Neural cell (in vitro differentiated cells): Measurements from ENCODE around the gene PPIL4.

Source experiments
- EZH2 ChIP-seq: fragments of 200-600, 300-800 bp; shearing (Covaris generic), sonication (generic); IDR thresholded peaks from 2 replicates; pipeline ENCODE4 v1.6.1; 2014; ENCODE audit warnings: antibody characterized with exemption, low read length, borderline replicate concordance, mild to moderate bottlenecking; ENCODE audit not compliant: insufficient read depth, poor library complexity, severe bottlenecking
- MXI1 ChIP-seq: fragments of 450-650 bp; conservative IDR thresholded peaks from 2 replicates; pipeline ENCODE4 v1.6.1; 2014; ENCODE audit warnings: antibody characterized with exemption, mild to moderate bottlenecking; ENCODE audit not compliant: poor library complexity, severe bottlenecking
- POLR2AphosphoS5 ChIP-seq: IDR thresholded peaks from 2 replicates; pipeline ENCODE4 v1.6.1; 2012
- REST ChIP-seq: IDR thresholded peaks from 2 replicates; pipeline ENCODE4 v1.6.1; 2012; ENCODE audit warnings: borderline replicate concordance
- TAF1 ChIP-seq: IDR thresholded peaks from 2 replicates; pipeline ENCODE4 v1.6.1; 2012; ENCODE audit warnings: low read depth
- TF ChIP-seq, protein P1 (sequence below): fragments of 450-650 bp; IDR thresholded peaks from 2 replicates; pipeline ENCODE4 v1.5.1; 2014; ENCODE audit warnings: antibody characterized with exemption, mild to moderate bottlenecking, moderate library complexity; ENCODE audit not compliant: poor library complexity, severe bottlenecking

DNA sequence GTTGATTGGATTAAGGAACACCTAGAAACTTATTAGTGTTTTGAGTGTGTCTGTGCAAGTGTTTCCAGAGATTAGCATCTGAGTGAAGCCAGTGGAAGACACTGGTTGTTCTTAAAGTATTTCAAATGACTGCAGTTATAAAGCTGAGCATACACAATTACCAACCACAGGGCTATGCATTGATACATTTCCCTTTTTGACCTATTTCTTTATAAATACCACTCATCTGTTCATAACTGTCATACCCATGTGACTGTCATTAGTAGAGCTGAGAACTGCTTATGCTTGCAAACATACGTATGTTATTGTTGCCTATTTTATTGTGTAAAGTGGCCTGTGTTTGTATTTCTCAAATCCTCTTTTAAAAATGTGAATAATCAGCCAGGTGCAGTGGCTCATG lies 45.7 kb downstream of the PPIL4 start:
- TF ChIP-seq, protein P1, sequence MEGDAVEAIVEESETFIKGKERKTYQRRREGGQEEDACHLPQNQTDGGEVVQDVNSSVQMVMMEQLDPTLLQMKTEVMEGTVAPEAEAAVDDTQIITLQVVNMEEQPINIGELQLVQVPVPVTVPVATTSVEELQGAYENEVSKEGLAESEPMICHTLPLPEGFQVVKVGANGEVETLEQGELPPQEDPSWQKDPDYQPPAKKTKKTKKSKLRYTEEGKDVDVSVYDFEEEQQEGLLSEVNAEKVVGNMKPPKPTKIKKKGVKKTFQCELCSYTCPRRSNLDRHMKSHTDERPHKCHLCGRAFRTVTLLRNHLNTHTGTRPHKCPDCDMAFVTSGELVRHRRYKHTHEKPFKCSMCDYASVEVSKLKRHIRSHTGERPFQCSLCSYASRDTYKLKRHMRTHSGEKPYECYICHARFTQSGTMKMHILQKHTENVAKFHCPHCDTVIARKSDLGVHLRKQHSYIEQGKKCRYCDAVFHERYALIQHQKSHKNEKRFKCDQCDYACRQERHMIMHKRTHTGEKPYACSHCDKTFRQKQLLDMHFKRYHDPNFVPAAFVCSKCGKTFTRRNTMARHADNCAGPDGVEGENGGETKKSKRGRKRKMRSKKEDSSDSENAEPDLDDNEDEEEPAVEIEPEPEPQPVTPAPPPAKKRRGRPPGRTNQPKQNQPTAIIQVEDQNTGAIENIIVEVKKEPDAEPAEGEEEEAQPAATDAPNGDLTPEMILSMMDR, result no peak
- TF ChIP-seq REST, result no peak
- TF ChIP-seq EZH2, result no peak
- no peak for TF ChIP-seq MXI1
- TF ChIP-seq POLR2AphosphoS5, result no peak
- TF ChIP-seq TAF1, result no peak
